Astrocyte of the spinal cord (primary cell): Measurements from ENCODE around the gene CAMK2A.

Experiments
- DNase-seq: peaks from one replicate; pipeline ENCODE4 v3.0.0; 2011; ENCODE audit warnings: low read depth, low spot score
- H3K4me3 ChIP-seq: 2 replicates; pipeline ENCODE4 v1.5.1; 2011; ENCODE audit warnings: low read depth, mild to moderate bottlenecking, low read length, moderate library complexity
- in situ Hi-C: cut with HindIII; loops from 2 replicates; pipeline ENCODE4 v1.10.0; 2017; ENCODE audit warnings: low sequenced_read_pairs
- TF ChIP-seq, protein P1 (sequence below): IDR thresholded peaks from 2 replicates; pipeline ENCODE4 v1.5.1; 2012; ENCODE audit warnings: low read depth, mild to moderate bottlenecking, low read length, inconsistent platforms

Gene CAMK2A

DNA sequence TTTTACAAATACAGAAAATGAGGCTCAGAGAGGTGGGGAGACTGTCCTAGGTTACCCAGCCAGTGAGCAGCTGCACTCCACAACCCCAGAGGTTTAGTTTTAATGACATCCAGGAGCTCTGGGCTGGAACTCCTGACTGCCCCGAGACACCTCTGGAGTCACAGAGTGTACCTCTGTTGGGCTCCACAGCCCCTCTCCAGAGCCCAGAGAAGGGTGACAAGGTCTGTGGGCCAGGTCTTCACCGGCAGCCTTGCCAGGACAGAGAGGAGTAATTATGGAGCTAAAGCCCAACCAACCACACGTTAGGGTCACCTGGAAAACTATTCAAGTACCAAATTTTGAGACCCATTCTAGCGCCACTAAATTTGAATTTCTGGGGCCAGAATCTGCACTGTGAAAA lies 111.9 kb downstream of the CAMK2A start:
- in situ Hi-C loops, result no loop called here

DNA sequence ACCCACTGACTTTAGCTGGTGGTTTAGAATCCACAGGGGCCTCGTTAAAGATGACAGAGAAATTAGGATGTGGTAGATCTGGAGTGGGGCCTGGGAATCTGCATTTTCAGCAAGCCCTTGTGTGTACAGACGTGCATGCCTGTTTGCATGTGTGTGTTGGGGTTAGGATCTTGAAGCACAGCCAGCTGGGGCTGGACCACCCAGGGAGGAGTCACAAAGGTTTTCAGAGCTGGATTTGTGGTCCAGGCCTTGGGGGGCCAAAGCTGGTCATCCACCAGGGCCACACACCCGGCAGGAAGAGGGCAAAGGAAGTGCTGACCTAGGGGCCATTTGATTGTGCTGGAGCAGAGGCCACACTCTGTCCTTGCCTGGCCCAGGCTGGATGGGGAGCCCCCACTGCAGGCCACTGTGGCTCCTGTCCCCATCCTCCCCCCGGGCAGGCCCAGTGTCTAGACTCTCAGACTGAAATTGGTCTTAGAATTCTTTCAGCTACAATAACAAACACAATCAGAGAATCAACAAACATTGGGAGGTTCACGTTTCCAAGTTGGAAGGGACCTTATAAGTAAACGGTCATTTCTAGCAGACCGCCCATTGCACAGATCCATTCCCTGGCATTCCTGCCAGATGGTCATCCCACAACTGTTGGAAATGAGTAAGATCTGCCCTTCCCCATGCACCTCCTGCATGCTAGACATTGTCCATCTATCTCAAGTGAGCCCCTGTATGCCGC lies 112.7 kb downstream of the CAMK2A start:
- H3K4me3 ChIP-seq, result no peak overlapping the region
- DNase-seq, result peak; percentile 36
- in situ Hi-C loops, result no loop called here
- TF ChIP-seq, protein P1, sequence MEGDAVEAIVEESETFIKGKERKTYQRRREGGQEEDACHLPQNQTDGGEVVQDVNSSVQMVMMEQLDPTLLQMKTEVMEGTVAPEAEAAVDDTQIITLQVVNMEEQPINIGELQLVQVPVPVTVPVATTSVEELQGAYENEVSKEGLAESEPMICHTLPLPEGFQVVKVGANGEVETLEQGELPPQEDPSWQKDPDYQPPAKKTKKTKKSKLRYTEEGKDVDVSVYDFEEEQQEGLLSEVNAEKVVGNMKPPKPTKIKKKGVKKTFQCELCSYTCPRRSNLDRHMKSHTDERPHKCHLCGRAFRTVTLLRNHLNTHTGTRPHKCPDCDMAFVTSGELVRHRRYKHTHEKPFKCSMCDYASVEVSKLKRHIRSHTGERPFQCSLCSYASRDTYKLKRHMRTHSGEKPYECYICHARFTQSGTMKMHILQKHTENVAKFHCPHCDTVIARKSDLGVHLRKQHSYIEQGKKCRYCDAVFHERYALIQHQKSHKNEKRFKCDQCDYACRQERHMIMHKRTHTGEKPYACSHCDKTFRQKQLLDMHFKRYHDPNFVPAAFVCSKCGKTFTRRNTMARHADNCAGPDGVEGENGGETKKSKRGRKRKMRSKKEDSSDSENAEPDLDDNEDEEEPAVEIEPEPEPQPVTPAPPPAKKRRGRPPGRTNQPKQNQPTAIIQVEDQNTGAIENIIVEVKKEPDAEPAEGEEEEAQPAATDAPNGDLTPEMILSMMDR, result no peak

More for the DNA sequence above, 111.9 kb downstream of the CAMK2A start:
- DNase-seq, result no peak
- H3K4me3 ChIP-seq, result no peak overlapping the region
- TF ChIP-seq, protein P1, result no peak

DNA sequence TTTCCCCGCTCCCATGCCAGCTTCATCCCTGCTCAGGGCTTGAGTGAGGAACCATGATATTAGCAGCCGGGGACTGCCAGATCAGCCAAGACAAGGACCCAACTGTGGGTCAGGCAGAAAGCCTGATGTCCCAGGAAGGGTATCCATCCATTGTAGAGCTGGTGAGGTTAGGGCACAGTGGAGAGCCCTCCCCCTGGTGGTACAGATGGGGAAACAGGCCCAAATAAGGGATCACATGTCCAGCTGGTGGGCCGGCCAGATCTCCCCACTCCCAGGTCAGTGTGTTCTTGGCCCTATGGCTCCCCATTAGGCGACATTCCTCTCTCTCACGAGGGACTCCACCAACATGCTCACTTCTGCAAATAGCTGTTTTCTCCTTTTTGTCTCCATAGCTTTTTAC lies 114.0 kb downstream of the CAMK2A start:
- in situ Hi-C loops, result no loop called here
- DNase-seq, result no peak
- H3K4me3 ChIP-seq, result no peak overlapping the region
- TF ChIP-seq, protein P1, result peak; percentile 70

DNA sequence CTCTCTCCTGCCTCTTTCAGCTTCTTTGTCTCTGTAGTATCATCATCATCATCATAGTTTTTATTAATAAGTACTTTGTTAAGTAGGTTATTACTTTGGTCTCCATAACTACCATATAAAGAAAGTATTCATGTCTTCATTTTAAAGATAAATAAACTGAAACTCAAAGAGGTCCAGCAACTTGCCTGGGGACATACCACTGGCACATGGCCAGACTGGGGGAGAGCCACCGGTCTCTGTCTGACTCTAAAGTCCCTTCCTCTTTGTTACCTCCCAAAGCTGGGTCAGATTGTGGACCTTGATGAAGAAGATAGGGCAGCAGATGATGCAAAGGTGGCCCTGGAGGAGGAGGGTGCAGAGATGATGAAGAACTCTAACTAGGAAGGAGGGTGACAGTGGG lies 114.5 kb downstream of the CAMK2A start:
- in situ Hi-C loops, result no loop called here
- DNase-seq, result no peak
- no peak overlapping the region for H3K4me3 ChIP-seq
- TF ChIP-seq, protein P1, result no peak

DNA sequence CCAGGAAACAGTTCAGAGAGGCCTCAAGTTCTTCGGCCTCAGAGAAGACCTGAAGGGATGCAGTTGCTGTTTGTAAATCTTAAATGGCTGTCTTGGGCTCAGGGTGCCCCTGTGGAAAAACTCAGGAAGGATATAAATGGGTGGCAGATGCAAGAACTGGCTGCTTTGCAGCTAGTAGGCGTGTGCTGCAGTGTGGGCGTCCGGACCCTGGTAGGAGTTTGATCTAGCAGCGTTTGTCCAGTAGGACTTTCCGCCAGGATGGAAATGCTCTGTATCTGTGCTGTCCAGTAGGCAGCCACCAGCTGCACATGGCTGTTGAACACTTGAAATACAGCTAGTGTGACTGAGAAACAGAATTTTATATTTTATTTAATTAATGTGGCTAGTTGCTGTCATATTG lies 115.3 kb downstream of the CAMK2A start:
- H3K4me3 ChIP-seq, result no peak overlapping the region
- in situ Hi-C loops, result no loop called here
- TF ChIP-seq, protein P1, result no peak
- DNase-seq, result no peak

DNA sequence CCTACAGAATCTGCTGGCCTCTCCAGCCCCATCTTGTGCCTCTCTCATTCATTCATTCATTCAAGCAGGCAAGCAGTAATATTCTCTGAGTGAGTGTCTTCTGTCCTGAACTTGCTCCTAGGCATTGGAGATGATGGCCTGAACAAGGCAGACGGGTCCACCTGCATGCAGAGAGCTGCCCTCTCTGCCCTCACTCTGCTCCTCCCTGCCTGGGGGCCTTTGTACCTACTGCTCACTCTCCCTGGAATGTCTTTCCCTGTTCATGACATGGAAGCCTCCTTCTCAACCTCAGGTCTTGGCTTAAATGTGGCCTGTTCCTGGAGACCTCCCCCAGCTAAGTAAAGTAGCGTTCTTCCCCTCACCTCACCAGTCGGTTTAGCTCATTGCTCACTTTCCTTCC lies 116.4 kb downstream of the CAMK2A start:
- no peak overlapping the region for H3K4me3 ChIP-seq
- no peak for DNase-seq
- in situ Hi-C loops, result no loop called here
- TF ChIP-seq, protein P1, result no peak
